Stimulated activated naive CD8-positive, alpha-beta T cell treated with anti-CD3 and anti-CD28 coated beads, Interleukin-15, amount 100 ng/mL, for 72 hours (primary cell): ENCODE results near the gene OPA3.
A peak's percentile ranks its signal among the peaks of the same experiment; 100 is the strongest.

Experiments
- ATAC-seq: fragments of 150-1000 bp; cut with Tn5 transposase; 2 replicates; pipeline ENCODE4 v1.10.0; 2021; ENCODE audit warnings: mild to moderate bottlenecking, moderate library complexity
- DNase-seq, 2 donors: peaks; one replicate each; pipeline ENCODE4 v3.0.0; 2021 to 2022
- H3K27ac Mint-ChIP-seq, 2 donors: one replicate each; pipeline ENCODE4 v1.8.0; 2022; ENCODE audit warnings: mild to moderate bottlenecking in 2 of 2, mixed read lengths in 2 of 2, moderate library complexity in 2 of 2
- H3K27me3 Mint-ChIP-seq: one replicate; pipeline ENCODE4 v1.8.0; 2022; ENCODE audit warnings: mixed read lengths
- H3K4me1 Mint-ChIP-seq: one replicate; pipeline ENCODE4 v1.8.0; 2022; ENCODE audit warnings: mild to moderate bottlenecking, mixed read lengths
- H3K4me3 Mint-ChIP-seq, 2 donors: one replicate each; pipeline ENCODE4 v1.8.0; 2022; ENCODE audit warnings: mild to moderate bottlenecking in 2 of 2, mixed read lengths in 2 of 2, moderate library complexity in 1 of 2
- H3K9me3 Mint-ChIP-seq, 2 donors: one replicate each; pipeline ENCODE4 v1.8.0; 2022; ENCODE audit warnings: mixed read lengths in 2 of 2

OPA3 gene

GRCh38 chr19:45477713-45478453, 106.7 kb downstream of the OPA3 start:
- H3K4me1 Mint-ChIP-seq = peaks cover 45% of the 10 kb centered on the region
- ATAC-seq = peak; percentile 32
- H3K27ac Mint-ChIP-seq = peak overlapping the region; percentile 99
- no peaks in the 10 kb centered on the region for H3K9me3 Mint-ChIP-seq
- peak in 1 of 2 donors; percentile 49 for DNase-seq
- peaks cover 41% of the 10 kb centered on the region for H3K27me3 Mint-ChIP-seq
- peak overlapping the region; percentile 53 to 80 for H3K4me3 Mint-ChIP-seq
